Renal pelvis (tissue), 4 donors: ENCODE results near the gene SPTBN1. TPM values are rescaled to one million over a fixed set of nuclear protein-coding genes. Genes with fewer than 3 reads are reported as not detected.

ENCODE experiments used
- DNase-seq: peaks from one replicate; pipeline ENCODE4 v3.0.0-alpha.2; 2013
- polyA plus RNA-seq, 3 donors: library from polyadenylated mRNA; unstranded; fragments of 120-200 nt; gene quantifications; one replicate each; pipeline ENCODE4 v1.2.1, GENCODE V29; 2013; ENCODE audit not compliant: insufficient read length in 3 of 3

SPTBN1 gene
- polyA plus RNA-seq, 3 donors: 230 to 261 (median 254) TPM

- DNase-seq: no peak
Measured at GRCh38 chr2:54570925-54571694, 115.0 kb downstream of the SPTBN1 start.

- no peak for DNase-seq
Measured at GRCh38 chr2:54572262-54572635, 116.1 kb downstream of the SPTBN1 start.

DNA sequence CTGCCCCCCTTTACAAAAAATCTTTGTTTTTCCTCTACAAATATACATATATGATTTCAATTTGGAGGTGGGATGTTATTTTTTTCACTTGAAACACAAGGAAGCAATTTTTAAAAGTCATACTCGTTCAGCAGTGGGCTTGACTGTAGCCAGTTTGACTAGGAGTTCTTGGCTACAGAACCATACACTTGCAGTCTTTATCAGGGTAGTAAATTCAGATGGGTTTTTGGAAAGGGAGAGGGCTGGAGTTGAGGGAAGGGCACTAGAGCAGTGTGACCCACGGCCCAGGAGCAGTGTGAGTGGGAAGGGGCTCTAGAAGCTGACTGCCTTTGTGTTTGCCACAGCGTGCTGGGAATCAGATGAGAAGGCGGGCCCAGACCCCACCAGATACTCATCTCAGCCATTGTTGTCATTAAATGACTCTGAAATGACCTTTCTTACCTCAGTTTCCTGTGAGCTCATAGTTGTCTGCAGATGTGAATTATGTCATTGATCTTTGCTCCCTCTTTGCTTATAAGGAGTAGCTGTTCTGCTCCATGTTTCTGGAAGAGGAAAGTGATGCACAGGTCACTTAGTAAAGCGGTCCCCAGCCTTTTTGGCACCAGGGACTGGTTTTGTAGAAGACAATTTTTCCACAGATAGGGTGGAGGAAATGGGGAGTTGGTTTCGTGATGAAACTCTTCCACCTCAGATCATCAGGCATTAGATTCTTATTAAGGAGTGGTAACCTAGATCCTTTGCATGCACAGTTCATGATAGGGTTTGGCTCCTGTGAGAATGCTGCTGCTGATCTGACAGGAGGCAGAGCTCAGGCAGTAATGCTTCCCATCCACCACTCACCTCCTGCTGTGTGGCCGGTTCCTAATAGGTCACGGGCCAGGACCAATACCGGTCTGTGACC lies 116.8 kb downstream of the SPTBN1 start:
- DNase-seq: no peak

DNA sequence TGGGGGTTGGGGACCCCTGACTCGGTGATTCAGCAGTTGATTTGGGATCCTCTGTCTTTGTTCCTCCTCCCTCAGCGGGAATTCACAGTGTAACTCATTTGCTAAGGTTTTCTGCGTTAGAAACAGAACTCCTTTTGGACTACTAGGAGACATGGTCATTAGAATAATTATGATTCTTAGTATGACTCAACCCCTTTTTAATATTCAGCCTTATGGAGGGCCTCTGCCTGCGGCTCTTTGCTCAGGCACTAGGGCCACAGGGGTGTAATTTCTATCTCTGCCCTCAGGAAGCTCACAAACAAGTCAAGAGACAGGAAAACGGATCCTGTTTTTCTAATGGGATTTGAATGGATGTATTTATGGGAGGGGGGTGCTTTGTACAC lies 117.4 kb downstream of the SPTBN1 start:
- no peak for DNase-seq

DNA sequence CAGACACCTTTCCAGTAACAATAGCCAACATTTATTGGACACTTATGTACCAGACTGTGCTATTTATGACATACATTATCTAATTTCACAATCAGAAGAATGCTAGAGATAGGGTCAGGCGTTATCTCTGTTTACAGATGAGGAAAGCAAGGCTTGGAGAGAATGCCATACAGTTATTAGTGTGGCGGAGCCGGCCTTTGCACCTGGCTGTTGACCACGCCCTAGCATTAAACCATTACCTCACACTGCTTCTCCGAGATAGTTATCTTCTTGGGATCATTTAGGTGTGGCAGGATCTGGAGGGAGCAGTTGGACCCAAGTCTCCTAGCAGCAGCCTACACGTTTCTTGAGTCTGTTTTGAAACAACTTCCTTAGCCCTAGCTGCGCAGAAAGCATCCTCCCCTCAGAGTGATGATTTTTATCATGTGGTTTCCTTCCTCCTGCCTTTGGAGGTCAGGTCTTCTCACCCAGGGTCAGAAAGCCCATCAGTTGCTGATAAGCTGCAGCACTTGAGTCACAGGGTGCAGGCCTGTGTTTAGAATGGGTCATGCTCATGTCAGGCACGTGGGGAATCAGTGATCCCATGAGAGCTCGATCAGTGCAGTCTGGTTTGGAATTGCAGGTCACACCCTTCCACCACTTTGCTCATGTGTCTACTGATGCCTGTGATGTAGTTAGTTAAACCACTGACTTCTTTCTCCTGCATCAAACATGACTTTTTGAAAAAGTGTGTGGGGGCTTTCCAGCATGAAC lies 118.2 kb downstream of the SPTBN1 start:
- DNase-seq: no peak

DNA sequence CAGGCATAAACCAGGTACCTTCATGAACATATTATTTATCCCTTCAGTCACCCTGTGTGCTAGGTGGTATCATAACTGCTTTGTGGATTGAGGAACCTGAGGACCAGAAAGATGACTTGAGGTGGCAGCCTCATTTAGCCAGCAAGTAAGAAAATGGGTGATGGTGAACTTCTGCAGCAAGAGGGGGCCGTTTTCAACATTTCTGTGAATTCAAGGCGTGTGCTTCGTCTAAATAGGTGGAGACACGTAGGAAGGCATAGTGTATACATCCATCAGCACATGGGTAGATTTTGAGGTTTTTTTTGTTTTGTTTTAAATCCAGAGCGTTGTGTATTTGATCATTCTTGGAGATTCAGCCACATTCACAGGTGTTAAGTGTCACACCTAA lies 118.7 kb downstream of the SPTBN1 start:
- DNase-seq: no peak

- no peak for DNase-seq
Measured at GRCh38 chr2:54575379-54575888, 119.3 kb downstream of the SPTBN1 start.

DNA sequence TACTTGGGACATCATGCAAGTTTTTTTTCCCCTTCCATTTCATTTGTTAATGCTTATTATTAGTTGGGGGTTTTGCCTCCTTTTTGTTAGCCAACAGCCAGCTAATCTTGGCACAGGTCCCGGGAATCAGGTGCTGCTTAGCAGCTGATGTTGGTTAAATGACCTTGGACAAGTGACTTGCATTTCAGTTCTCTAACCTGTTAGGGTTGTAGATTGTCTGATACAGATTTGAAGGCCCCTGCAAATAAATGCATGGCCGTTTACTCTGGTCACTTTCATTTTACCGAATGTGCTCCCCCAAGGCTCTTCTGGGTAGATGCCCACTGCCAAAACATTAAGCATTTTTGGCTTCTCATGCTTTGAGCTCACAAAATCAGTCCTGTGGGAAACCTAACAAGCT lies 120.9 kb downstream of the SPTBN1 start:
- DNase-seq: no peak

- no peak for DNase-seq
Measured at GRCh38 chr2:54577944-54578647, 122.0 kb downstream of the SPTBN1 start.

DNA sequence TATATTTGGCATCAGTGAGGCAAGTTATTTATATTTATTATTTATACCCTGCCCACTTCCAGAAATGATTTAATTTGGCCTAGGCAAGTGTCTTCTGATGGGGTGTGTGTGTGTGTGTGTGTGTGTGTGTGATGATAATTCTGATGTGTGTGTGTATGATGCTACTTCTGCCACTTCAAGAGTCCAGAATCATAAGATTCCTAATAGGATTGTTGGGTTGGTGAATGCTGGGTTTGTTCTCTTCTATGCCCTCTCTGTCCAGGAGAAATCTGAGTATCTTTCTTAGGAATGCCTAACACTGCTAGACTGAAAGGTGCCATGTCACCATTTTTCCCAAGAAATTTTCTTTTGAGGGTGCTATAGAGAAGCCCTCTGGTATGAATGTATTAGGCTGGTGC lies 122.5 kb downstream of the SPTBN1 start:
- DNase-seq: no peak

DNA sequence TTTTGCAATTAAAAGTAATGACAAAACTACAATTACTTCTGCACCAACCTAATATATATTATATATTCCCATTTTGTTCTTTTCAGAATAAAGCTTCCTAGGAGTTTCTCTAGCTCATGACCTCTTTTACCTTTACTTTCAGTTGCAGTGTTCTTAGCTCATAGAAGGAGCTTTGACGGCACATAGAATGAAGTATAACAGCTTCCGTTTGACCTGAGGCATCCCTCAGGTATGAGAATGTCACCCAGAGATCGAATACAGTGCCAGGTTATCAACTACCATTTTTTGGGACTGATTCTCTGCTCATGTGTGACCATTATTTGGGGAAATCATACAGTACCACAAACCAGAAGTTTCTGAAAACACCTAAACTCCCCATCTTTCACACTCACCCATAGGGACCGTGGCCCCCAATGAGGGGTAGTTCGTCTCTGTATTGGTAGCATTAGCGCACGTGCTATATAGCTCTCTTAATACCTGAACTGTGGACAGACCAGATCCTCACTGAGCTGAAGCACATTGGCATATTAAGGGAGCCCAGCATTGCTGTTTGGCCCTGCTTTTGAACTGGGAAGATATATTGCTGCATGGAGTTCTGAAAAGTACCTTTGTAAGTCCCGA lies 123.0 kb downstream of the SPTBN1 start:
- no peak for DNase-seq

DNA sequence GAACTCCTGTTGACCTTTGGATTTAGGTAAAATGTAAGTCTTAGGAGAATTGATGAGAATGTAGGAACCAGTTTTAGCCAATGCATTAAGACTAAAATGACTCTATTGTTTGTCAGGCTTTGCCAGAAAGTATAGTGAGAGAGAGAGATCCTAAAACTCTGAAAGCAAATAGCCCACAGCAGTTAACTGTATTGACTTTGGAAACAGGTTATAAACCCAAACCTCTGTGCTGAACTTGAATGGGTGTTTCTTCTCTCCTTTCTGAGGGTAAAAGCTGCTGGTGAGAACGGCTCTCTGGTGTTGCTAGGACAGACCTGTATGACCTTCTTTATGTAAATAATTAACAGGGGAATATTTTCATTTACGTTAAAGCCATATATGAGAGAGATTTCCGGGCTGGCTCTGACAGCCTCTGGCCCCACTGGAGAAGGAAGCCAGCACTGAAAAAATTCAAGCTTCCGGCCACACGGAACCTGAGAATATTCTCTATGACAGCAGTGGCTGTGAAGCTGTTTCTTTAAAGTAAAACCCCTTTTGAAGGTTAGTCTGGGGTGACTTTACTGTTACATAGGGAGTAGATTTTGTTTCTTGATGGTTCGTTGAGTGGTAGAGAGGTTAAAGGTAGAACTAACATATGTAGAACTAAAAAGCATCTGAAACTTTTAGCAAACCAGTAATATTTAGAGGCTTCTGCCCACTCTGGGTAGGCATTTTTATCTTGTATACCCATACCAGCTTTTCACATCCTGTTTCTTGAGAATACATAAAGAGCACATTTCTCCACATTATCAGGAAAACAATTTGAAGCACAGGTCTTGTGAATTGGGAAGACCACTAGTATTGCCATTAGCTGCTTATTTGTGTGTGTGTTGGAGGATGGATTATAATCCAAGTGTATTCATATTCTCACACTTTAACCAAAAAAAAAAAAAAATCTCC lies 123.8 kb downstream of the SPTBN1 start:
- DNase-seq: no peak

DNA sequence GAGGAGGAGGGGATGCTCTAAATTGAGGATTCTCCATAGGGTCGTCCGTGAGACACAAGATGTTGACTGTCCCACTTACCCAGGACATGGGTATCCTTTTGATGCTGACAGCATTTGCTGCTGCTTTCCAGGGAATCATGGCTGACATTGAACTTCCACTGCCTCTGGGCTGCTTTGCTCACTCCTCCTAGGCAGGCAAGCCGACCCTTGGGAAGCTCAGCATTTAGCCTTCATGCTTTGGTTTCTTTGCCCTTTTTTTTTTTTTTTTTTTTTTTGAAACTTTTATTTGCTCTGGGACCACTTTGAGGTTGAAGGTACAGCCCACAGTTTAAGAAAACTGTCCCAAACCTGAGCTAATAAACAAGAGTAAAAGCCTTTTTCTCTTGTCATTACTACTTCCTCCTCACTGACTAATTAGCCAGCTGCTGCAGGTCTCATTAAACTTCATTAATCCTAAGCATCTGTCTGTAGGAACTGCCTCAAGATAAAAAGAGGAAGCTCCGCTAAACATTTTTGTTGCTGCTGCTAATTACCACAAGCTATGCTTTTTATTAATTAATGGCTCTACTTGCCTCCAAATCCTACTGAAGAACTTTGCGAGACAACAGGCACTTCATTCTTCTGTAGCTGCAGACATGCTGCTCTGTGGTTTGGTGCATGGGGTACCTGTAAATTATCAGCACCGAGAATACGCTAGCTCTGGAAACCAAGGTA lies 125.4 kb downstream of the SPTBN1 start:
- no peak for DNase-seq

DNA sequence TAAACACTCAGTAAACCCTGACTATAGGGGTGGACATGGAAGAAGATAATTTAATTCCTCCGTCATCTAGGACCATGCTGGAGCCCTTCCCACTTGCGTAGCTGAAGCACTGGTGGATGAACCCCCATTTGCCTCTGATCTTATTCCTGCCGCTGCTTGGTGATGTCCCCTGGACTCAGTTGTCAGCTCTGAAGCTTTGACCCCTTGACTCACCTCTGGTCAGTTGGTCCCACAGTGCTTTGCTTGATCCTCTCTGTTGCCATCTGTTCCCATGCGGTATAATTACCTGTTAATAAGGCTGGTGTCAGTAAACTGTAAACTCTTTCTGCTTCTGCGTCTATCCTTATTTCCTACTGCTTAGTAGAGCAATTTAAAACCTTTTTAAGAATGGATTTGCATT lies 126.9 kb downstream of the SPTBN1 start:
- no peak for DNase-seq

- DNase-seq: no peak
Measured at GRCh38 chr2:54584598-54584997, 128.5 kb downstream of the SPTBN1 start.

DNA sequence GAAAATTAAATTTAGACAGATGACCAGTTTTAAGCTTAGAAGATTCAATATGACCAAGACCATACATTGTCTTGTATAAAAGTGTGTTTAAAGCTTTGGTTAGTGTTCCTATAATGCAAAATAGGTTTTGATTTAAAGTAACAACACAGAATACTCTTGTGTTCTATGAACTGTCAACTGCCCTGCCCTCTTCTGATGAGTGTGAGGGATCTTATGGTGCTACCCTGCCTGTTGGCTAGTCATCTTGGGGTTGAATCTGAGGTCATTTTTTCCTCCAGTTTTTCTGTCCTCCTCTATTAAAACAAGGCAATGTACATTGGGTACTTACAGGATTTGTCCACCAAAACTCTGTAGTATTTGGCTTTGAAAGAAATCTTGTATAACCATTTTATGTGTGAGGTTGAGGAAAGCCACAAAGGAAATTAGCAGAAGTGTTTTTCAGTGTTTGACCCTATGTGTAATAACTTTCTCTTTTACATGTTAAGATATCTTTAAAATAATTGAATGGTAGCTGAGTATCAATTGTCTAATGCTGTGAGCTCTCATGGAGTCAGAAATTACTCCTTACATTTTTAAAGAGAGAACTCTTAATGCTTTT lies 129.1 kb downstream of the SPTBN1 start:
- no peak for DNase-seq

DNA sequence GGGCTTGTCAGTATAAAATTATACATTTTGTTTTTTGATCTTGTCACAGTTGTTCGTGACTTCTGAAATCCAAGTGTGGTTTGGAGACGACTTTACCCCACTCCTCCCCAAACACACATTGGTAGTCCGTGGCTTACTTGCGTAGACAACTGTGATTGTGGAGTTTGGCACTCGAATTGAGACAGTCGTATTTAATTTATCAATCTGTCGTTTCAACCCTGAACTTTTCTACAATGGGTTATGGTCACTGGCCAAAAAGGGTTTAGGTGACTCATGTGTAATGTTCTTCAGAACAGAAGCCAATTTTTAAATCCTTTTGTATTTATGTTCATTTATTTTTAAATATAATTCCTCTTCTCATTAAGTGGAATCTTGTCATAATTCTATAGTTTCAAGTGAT lies 129.9 kb downstream of the SPTBN1 start:
- DNase-seq: no peak

DNA sequence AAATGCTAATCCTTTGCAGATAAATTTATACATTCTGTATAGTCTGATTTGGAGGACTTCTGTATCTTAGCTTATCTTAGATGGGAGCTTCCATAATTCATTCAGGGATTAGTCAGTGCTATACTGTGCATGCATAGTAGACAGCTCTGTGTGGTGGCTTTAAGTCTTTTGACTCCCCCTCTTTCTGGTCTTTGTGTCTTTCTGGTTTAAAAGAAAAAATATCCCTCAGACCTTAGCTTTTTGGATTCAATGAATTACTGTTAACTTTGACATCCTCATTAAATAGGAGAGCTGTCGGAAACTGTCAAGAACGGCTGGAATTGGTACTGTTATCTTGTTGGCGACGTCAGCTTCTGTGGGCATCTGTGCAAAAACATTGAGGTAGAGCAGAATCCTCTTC lies 130.4 kb downstream of the SPTBN1 start:
- no peak for DNase-seq
